Mesothelial cell of epicardium (in vitro differentiated cells): ENCODE results near the gene KIAA0825. TPM values are rescaled to one million over a fixed set of nuclear protein-coding genes. Genes with fewer than 3 reads are reported as not detected.

Experiments used
- DNase-seq, 2 experiments: peaks; one replicate each; pipeline ENCODE4 v3.0.0; 2021; ENCODE audit warnings: low spot score in 2 of 2; ENCODE audit not compliant: unreplicated experiment in 2 of 2
- H3K27ac Mint-ChIP-seq: 2 replicates; pipeline ENCODE4 v1.8.0; 2021; ENCODE audit warnings: mixed read lengths
- H3K27me3 Mint-ChIP-seq: 2 replicates; pipeline ENCODE4 v1.8.0; 2021; ENCODE audit warnings: low read depth, mixed read lengths
- H3K36me3 Mint-ChIP-seq: 2 replicates; pipeline ENCODE4 v1.8.0; 2021; ENCODE audit warnings: mixed read lengths
- H3K4me1 Mint-ChIP-seq: 2 replicates; pipeline ENCODE4 v1.8.0; 2021; ENCODE audit warnings: mixed read lengths
- H3K4me3 Mint-ChIP-seq: 2 replicates; pipeline ENCODE4 v1.8.0; 2021; ENCODE audit warnings: mild to moderate bottlenecking, moderate library complexity, mixed read lengths
- H3K9me3 Mint-ChIP-seq: 2 replicates; pipeline ENCODE4 v1.8.0; 2021; ENCODE audit warnings: mixed read lengths
- total RNA-seq: library from RNA; stranded (reverse); gene quantifications from 3 replicates; pipeline ENCODE4 v1.2.1, GENCODE V29; 2021
- TF ChIP-seq, protein P1 (sequence below): fragments of 200-600 bp; sonication (generic); IDR thresholded peaks from one replicate; pipeline ENCODE4 v1.5.0; 2021; ENCODE audit warnings: antibody characterized with exemption; ENCODE audit not compliant: unreplicated experiment

The KIAA0825 gene
- total RNA-seq, 1 donor from 2014 or later, result 5.4 TPM

DNA sequence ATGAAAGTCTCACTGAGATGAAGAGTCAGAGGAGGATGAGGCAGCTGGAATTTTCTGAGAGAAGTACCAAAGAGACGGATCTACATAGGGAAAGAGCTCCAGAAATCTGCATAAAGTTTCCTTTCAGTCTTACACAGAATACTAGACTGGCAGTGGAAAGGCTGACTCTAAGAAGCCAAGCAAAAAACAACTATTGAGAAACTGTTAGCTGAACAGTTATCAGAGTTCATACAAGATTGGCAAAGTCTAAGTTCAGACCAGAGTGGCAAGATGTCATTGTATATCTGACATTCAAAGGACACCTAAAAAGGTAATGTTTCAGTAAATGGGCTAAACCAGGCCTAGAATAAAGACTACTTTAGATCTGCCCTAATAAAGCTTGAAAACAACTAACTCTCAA lies 209.0 kb downstream of the KIAA0825 start:
- TF ChIP-seq, protein P1, sequence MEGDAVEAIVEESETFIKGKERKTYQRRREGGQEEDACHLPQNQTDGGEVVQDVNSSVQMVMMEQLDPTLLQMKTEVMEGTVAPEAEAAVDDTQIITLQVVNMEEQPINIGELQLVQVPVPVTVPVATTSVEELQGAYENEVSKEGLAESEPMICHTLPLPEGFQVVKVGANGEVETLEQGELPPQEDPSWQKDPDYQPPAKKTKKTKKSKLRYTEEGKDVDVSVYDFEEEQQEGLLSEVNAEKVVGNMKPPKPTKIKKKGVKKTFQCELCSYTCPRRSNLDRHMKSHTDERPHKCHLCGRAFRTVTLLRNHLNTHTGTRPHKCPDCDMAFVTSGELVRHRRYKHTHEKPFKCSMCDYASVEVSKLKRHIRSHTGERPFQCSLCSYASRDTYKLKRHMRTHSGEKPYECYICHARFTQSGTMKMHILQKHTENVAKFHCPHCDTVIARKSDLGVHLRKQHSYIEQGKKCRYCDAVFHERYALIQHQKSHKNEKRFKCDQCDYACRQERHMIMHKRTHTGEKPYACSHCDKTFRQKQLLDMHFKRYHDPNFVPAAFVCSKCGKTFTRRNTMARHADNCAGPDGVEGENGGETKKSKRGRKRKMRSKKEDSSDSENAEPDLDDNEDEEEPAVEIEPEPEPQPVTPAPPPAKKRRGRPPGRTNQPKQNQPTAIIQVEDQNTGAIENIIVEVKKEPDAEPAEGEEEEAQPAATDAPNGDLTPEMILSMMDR, result no peak
- Mint-ChIP-seq H3K4me1 (no peaks in the 10 kb centered on the region), H3K27me3 (no peaks in the 10 kb centered on the region), H3K4me3 (no peak overlapping the region), H3K27ac (no peak overlapping the region), H3K36me3 (peaks cover 1% of the 10 kb centered on the region), H3K9me3 (peaks cover 11% of the 10 kb centered on the region)
- no peak for DNase-seq

GRCh38 chr5:94407023-94407422 lies 211.4 kb downstream of the KIAA0825 start:
- TF ChIP-seq, protein P1, result no peak
- Mint-ChIP-seq H3K27me3 (no peaks in the 10 kb centered on the region), H3K4me1 (no peaks in the 10 kb centered on the region), H3K9me3 (peaks cover 11% of the 10 kb centered on the region), H3K27ac (no peak overlapping the region), H3K36me3 (peaks cover 1% of the 10 kb centered on the region), H3K4me3 (no peak overlapping the region)
- no peak for DNase-seq

- Mint-ChIP-seq H3K27me3 (no peaks in the 10 kb centered on the region), H3K27ac (no peak overlapping the region), H3K4me3 (no peak overlapping the region), H3K36me3 (no peaks in the 10 kb centered on the region), H3K9me3 (no peaks in the 10 kb centered on the region), H3K4me1 (no peaks in the 10 kb centered on the region)
- TF ChIP-seq, protein P1, result no peak
- no peak for DNase-seq
These were observed 214.9 kb downstream of the KIAA0825 start for GRCh38 chr5:94403483-94403882.

DNA sequence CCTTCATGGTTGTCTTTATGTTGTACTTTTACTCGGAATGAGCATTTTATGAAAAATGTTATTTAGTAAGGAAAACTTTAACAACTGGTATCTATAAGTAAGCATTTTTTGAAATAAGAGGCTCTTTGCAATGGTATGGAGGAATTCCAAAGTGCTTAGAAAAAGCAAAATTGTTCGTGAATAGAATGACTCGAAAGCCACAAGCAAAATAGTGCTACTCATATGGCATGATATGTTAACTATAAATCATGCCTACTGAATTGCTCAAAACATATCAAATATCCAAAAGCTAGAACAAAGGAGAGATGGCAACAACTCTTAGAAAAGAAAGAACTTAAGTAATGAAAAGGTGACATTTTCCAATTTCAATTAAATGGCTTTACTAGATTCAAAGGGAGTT lies 216.3 kb downstream of the KIAA0825 start:
- TF ChIP-seq, protein P1, result no peak
- Mint-ChIP-seq H3K27ac (no peak overlapping the region), H3K27me3 (no peaks in the 10 kb centered on the region), H3K4me3 (no peak overlapping the region), H3K36me3 (no peaks in the 10 kb centered on the region), H3K4me1 (no peaks in the 10 kb centered on the region), H3K9me3 (peaks cover 3% of the 10 kb centered on the region)
- DNase-seq, result no peak

- Mint-ChIP-seq H3K27ac (no peak overlapping the region), H3K4me1 (no peaks in the 10 kb centered on the region), H3K4me3 (no peak overlapping the region), H3K36me3 (no peaks in the 10 kb centered on the region), H3K27me3 (no peaks in the 10 kb centered on the region), H3K9me3 (peaks cover 3% of the 10 kb centered on the region)
- no peak for DNase-seq
- TF ChIP-seq, protein P1, result no peak
These were observed 220.9 kb downstream of the KIAA0825 start for GRCh38 chr5:94397508-94397907.

DNA sequence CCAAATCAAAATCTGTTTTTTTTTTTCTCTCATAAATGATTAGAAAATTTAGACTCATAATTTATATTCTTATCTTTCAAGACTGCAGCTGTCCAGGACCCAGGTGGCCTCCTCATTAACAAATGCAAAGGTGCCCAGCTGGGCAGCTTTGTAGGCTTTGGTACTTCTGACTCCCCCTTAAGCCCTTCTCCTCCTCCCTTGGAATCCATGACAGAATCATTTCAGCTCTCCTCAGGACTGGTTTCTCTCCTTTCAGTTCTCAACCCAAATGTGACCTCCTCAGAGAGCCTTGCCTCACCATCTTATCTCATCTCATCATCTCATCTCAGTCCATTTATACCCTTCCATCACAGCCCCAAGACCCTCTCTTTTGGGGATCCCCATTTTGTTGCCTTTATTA lies 221.7 kb downstream of the KIAA0825 start:
- H3K36me3 Mint-ChIP-seq, result no peaks in the 10 kb centered on the region
- no peaks in the 10 kb centered on the region for H3K27me3 Mint-ChIP-seq
- no peak for DNase-seq
- no peak overlapping the region for H3K4me3 Mint-ChIP-seq
- no peak overlapping the region for H3K27ac Mint-ChIP-seq
- TF ChIP-seq, protein P1, result no peak
- peaks cover 3% of the 10 kb centered on the region for H3K9me3 Mint-ChIP-seq
- H3K4me1 Mint-ChIP-seq, result no peaks in the 10 kb centered on the region
